NCI-H187 (cell line): ENCODE measurements around the gene ZSWIM7.
A peak's percentile ranks its signal among the peaks of the same experiment; 100 is the strongest.

Experiments used
- DNase-seq, 2 experiments: peaks; one replicate each; lab custom pipeline; 2025; lab: John Stamatoyannopoulos, UW

Gene ZSWIM7, protein sequence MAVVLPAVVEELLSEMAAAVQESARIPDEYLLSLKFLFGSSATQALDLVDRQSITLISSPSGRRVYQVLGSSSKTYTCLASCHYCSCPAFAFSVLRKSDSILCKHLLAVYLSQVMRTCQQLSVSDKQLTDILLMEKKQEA

GRCh38 chr17:15999141-15999973 is at the start of gene ZSWIM7, which contains the start of gene TTC19:
Gene ZSWIM7 (minus strand): TSS chr17:15999704. CDS start chr17:15999594, 110 bp downstream.
Gene TTC19 (plus strand): TSS chr17:15999824. CDS start chr17:15999849, 25 bp downstream.
- peak; percentile 31 to 85 for DNase-seq

GRCh38 chr17:16048811-16049449 is 49.4 kb upstream of the ZSWIM7 start:
- no peak for DNase-seq

DNA sequence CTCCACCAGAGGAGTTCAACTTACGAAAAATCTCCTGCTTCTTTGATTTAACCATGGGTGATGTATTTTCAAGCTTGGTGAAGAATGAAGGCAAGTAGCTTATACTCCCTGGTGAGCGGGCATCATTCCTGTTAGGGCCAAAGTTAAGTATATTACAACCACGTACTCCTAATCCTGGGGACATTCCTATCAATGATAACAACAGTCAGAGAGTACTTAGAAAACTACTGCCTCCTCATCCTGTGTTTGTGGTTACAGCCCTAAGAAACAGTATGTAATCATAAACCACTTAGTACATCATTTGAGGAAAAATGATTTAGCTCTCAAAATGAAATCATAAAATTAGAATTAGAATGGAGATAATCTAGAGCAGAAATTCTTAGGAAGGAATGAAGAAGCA is 47.5 kb upstream of the ZSWIM7 start:
- no peak for DNase-seq

DNA sequence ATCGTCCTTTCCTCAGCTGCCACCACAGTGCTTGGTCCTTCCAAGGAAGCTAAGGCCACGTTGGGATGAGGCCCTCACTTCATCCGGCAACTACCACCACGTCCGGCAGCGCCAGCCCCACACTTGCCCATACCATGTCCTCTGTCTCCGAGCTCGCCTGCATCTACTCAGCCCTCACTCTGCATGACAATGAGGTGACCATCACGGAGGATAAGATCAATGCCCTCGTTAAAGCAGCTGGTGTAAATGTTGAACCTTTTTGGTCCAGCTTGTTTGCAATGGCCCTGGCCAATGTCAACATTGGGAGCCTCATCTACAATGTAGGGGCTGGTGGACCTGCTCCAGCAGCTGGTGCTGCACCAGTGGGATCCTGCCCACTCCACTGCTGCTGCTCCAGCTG is 45.0 kb upstream of the ZSWIM7 start:
- no peak for DNase-seq

DNA sequence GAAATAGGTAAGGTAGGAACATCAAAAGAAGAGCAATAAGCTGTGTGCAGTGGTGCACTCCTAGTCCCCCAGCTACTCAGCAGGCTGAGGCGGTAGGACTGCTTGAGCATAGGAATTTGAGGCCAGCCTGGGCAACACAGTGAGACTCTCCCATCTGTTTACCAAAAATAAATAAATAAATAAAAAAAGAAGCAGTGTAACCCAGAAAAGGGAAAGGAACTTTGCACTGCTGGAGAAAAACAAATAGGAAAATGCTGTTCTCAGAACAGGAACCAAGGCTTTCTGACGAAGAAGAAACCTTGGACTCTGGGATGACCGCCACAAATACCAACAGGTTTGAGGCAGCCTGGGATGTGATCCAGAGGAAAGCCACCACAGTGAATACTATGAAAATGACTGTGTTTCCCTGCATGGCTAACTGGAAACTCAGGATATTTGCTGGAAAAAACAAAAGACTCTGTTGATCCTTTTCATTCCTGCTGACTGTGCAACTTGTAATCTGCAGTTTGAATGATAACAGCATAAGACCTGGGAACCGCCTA is 41.3 kb upstream of the ZSWIM7 start:
- DNase-seq, result no peak

- no peak for DNase-seq
Measured at GRCh38 chr17:16037636-16038035, 38.1 kb upstream of the ZSWIM7 start.

DNA sequence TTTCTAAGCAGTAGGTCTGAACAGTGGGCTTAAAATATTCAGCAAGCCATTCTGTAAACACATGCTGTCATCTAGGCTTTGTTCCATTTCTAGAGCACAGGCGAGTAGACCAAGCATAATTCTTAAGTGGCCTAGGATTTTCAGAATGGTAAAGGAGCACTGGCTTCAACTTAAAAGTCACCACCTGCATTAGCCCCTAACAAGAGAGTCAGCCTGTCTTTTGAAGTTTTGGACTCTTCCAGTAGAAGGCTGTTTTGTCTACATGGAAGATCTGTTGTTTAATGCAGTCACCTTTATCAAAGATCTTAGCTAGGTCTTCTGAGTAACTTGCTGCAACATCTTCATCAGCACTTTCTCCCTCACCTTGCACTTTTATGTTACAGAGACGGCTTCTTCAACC is 36.8 kb upstream of the ZSWIM7 start:
- DNase-seq, result no peak

- no peak for DNase-seq
Measured at GRCh38 chr17:16033729-16034349, 34.3 kb upstream of the ZSWIM7 start.

DNA sequence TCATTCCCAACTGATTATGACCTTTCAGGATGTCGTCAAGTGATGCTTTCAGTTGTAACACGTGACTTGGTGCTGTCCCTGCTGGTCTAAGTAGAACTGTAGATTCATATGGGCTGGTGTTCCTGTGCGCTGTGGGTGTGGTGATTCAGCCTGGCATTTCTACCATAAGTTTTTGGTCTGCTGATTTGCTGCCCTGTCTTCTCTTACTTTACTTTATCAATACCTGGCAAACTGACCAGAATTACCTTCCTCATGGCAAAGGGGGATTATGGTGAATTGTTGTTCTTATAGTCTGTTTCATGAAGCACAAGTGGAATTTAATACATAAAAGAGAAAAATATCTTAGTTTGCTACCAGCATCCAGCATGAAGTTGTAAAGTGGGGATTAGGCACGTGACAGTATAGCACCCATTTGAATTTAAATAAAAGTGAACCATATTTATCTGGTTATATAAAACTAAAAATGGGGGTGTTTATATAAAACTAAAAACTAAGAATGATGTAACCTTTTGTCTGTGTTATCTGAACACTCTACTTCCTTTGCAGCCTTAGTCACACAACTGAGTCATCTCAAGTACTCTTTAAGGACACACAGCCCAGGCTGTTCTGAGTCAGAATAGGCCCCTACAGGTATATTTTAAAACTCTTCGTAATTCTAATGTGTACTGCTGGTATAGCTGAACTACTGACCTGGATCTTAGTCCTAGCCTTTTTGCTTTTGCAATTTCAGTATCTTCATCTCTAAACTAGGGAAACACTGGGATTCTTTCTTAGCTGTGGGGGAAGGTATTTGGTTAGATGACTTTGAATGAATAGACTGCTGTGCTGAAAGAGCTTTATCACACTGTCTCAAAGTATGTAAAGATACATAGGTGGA is 28.4 kb upstream of the ZSWIM7 start:
- no peak for DNase-seq

DNA sequence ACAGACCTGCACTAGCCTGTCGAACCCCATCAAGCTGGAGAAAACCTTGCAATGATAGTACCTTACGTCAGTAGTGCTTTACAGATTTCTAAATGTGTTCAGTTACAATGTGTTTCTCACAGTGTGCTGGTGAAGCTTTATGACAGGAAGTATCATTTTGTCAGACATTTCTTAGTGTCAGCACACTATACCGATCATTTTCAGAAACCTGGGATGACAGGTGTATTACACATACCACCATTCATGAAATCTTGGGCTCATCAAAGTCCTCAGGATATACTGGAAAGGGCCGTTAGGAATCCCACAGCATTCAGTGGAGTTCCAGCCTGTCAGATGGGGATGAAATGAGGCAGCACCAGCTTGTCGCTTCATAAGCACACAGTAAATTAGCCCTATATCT is 27.4 kb upstream of the ZSWIM7 start:
- DNase-seq, result no peak

GRCh38 chr17:16025202-16025601 is 25.7 kb upstream of the ZSWIM7 start:
- DNase-seq, result no peak

DNA sequence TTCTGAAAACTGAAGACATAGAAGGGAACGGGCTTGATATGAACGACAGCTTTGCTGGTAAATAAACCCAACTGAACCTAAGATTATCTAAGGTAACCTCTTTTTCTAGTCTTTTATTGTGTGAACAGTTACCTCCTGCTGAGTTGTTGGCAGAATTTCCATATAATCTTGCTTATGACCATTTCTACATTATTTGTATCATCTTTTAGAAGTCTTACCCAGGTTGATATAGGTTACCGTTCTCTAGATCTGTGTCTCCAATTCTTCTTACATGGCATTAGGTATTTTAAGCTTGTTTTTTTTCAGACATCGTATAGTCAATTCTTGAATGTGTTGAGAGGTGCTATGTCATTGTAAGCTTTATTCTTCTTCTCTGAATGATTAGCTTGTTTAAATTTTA is 24.4 kb upstream of the ZSWIM7 start:
- DNase-seq, result no peak

- DNase-seq, result no peak
Measured at GRCh38 chr17:16019347-16019746, 19.8 kb upstream of the ZSWIM7 start.

DNA sequence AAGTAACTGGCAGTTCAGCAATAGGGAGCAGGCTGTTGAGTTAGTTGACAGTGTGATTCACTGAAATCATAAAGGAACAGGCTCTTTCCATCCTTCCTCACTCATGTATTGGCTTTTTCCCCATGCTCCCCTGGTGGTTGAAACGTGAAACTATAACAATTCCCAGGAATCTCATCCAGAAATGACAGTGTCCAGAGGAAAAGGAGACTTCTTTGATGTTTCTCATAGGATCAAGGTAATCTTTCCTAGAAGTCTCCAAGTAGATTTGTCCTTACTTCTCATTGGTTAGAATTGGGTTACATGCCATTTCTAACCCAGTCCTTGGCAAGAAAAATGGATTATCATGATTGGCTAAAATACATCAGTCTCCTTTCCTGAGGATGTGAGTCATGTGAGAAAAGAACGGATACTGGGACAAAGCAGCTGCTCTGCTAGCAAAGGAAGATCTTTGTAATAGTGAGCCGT is 14.5 kb upstream of the ZSWIM7 start:
- DNase-seq, result no peak

GRCh38 chr17:16007439-16007838 is 7.9 kb upstream of the ZSWIM7 start:
- no peak for DNase-seq

- no peak for DNase-seq
Measured at GRCh38 chr17:16005636-16006035, 6.1 kb upstream of the ZSWIM7 start.

- DNase-seq, result no peak
Measured at GRCh38 chr17:16003841-16004240, 4.3 kb upstream of the ZSWIM7 start.

- no peak for DNase-seq
Measured at GRCh38 chr17:16002708-16003260, 3.3 kb upstream of the ZSWIM7 start.

- DNase-seq, result no peak
Measured at GRCh38 chr17:16001226-16001897, 1.9 kb upstream of the ZSWIM7 start.
